Thyroid gland (tissue), 4 donors: ENCODE results near the gene MAD2L1BP.

Source experiments
- CTCF ChIP-seq, 6 experiments: fragments of 200-600 bp in 3 of 6; fragments of 450-650 bp in 3 of 6; sonication (generic) in 3 of 6; IDR thresholded peaks; one replicate each; pipeline ENCODE4 v1.5.1; 2016 to 2019; ENCODE audit warnings: antibody characterized with exemption in 6 of 6, mild to moderate bottlenecking in 2 of 6, inconsistent platforms in 1 of 6, moderate library complexity in 1 of 6
- POLR2A ChIP-seq, 2 donors: fragments of 450-650 bp; IDR thresholded peaks; one replicate each; pipeline ENCODE4 v1.6.1; 2017; ENCODE audit warnings: antibody characterized with exemption in 2 of 2, mild to moderate bottlenecking in 2 of 2, moderate library complexity in 1 of 2

DNA sequence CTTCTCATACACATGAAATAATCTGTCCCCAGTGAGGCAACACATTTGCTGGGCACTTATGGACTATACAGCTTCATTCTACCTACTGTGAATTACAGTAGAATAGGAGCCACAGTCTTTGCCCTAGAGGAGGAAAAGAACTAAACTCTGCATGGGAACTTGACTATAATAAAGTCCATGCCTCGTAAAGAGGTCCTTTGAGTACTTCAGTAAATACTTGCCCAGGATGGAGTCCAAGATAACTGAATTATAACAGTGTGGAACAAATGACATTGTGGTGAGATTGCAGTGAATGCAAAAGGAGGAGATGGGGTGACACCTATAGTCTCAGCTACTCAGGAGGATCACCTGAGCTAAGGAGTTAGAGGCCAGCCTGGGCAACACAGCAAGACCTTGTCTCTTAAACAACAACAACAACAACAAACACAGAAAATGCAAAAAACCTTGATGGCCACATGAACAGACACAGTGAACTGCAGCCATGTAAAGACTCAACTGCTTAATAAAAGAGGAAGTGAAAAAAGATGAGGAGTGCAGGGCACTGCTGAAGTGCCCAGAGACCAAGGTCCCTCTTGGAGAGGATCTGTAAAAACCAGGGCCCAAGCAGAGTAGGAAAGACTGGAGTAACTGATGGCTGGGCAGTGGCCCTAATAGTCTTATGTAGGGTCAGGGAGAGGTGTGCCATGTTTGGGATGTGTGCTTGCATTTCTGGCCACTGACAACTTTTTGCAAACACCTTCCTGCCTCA, 48.2 kb downstream of the MAD2L1BP start:
- no peak for TF ChIP-seq CTCF (IDR thresholded peaks at IDR 0.05)
- TF ChIP-seq POLR2A (IDR thresholded peaks at IDR 0.05), result no peak
